Keratinocyte (primary cell): ENCODE measurements around the gene CRYBB1. TPM values are rescaled to one million over a fixed set of nuclear protein-coding genes. Genes with fewer than 3 reads are reported as not detected.

Source experiments
- DNase-seq: peaks from one replicate; pipeline ENCODE4 v3.0.0-alpha.2; 2011; ENCODE audit warnings: low read depth, missing footprints, low spot score
- FAIRE-seq: peaks from 2 replicates; lab custom pipeline; 2011; peaks lifted over from hg19 to GRCh38; lab: Jason Lieb, UNC
- H2AFZ ChIP-seq: 2 replicates; pipeline ENCODE4 v1.6.0; 2012; ENCODE audit warnings: low read length, control low read depth, inconsistent platforms; ENCODE audit not compliant: control insufficient read depth
- H3K27ac ChIP-seq: 2 replicates; pipeline ENCODE4 v1.5.1; 2011; ENCODE audit warnings: low read length; ENCODE audit not compliant: control insufficient read depth, insufficient read depth
- H3K27me3 ChIP-seq: 3 replicates; pipeline ENCODE4 v1.6.0; 2011; ENCODE audit warnings: low read length; ENCODE audit not compliant: control insufficient read depth, insufficient read depth; ENCODE audit errors: extremely low read depth
- H3K36me3 ChIP-seq, 2 experiments: 2 replicates in 1 of 2; 3 replicates in 1 of 2; pipeline ENCODE4 v1.5.1; 2011; ENCODE audit warnings: low read length in 2 of 2, mild to moderate bottlenecking in 1 of 2; ENCODE audit not compliant: control insufficient read depth in 2 of 2, insufficient read depth in 2 of 2; ENCODE audit errors: extremely low read depth in 1 of 2
- H3K4me1 ChIP-seq: 3 replicates; pipeline ENCODE4 v1.5.1; 2011; ENCODE audit warnings: low read length; ENCODE audit not compliant: control insufficient read depth, insufficient read depth; ENCODE audit errors: extremely low read depth
- H3K4me2 ChIP-seq: 3 replicates; pipeline ENCODE4 v1.6.0; 2011; ENCODE audit warnings: low read depth, low read length; ENCODE audit not compliant: control insufficient read depth, insufficient read depth; ENCODE audit errors: extremely low read depth
- H3K4me3 ChIP-seq, 3 experiments: fragments of 200-600 bp in 1 of 3; sonication (generic) in 1 of 3; 2 replicates in 2 of 3; 3 replicates in 1 of 3; pipeline ENCODE4 v1.5.1; 2011 to 2016; ENCODE audit warnings: low read length in 3 of 3, mild to moderate bottlenecking in 3 of 3, control low read depth in 2 of 3, inconsistent platforms in 1 of 3, low read depth in 1 of 3, mixed read lengths in 1 of 3, mixed run types in 1 of 3, moderate library complexity in 1 of 3; ENCODE audit not compliant: control insufficient read depth in 2 of 3, insufficient read depth in 2 of 3; ENCODE audit errors: extremely low read depth in 1 of 3
- H3K79me2 ChIP-seq: 2 replicates; pipeline ENCODE4 v1.6.0; 2012; ENCODE audit warnings: low read length; ENCODE audit not compliant: control insufficient read depth, insufficient read depth
- H3K9ac ChIP-seq: 3 replicates; pipeline ENCODE4 v1.6.0; 2011; ENCODE audit warnings: low read length; ENCODE audit not compliant: control insufficient read depth, insufficient read depth; ENCODE audit errors: extremely low read depth
- H3K9me1 ChIP-seq: 3 replicates; pipeline ENCODE4 v1.6.0; 2011; ENCODE audit warnings: low read length; ENCODE audit not compliant: control insufficient read depth, insufficient read depth; ENCODE audit errors: extremely low read depth
- H3K9me3 ChIP-seq: 2 replicates; pipeline ENCODE4 v1.5.1; 2012; ENCODE audit warnings: low read depth, low read length; ENCODE audit not compliant: control insufficient read depth
- H4K20me1 ChIP-seq: 3 replicates; pipeline ENCODE4 v1.6.0; 2011; ENCODE audit warnings: low read length; ENCODE audit not compliant: control insufficient read depth, insufficient read depth; ENCODE audit errors: extremely low read depth
- EZH2 ChIP-seq: IDR thresholded peaks from one replicate; pipeline ENCODE4 v1.6.1; 2012; ENCODE audit warnings: inconsistent platforms, mild to moderate bottlenecking, low read length, moderate library complexity
- dilution Hi-C: fragments of 300-500 bp; cut with MboI; formaldehyde crosslinking; loops from one replicate; pipeline ENCODE4 v1.7.0; 2020; ENCODE audit warnings: low sequenced_read_pairs; ENCODE audit not compliant: extremely low pct_ligation_motif_present
- polyA plus RNA-seq, 5 experiments: library from polyadenylated mRNA; depleted of rRNA in 3 of 5; stranded (reverse) in 3 of 5; stranded (forward) in 1 of 5; unstranded in 1 of 5; fragments of >200 nt; gene quantifications; 1 replicate in 1 of 5; 2 replicates in 3 of 5; 3 replicates in 1 of 5; pipeline versions ENCODE4 v1.2.1 to v1.2.3, GENCODE V29; 2011 to 2012; ENCODE audit warnings: missing spikeins in 2 of 5, low read depth in 1 of 5, low replicate concordance in 1 of 5
- TF ChIP-seq, protein P1 (sequence below), 3 experiments: IDR thresholded peaks in 1 of 3; conservative IDR thresholded peaks in 1 of 3; optimal IDR thresholded peaks in 1 of 3; 2 replicates in 2 of 3; 3 replicates in 1 of 3; pipeline versions ENCODE3 to v1.5.1; 2011; ENCODE audit warnings: low read length in 3 of 3, mild to moderate bottlenecking in 3 of 3, moderate library complexity in 2 of 3, control low read depth in 1 of 3, inconsistent platforms in 1 of 3; ENCODE audit not compliant: insufficient read depth in 2 of 3; ENCODE audit errors: extremely low read depth in 1 of 3

Gene CRYBB1
- polyA plus RNA-seq, 1 donor (not counting 4 experiments of a cell fraction or from before 2014, with no cell fraction given): not detected

- Histone ChIP-seq H3K27ac (no peak overlapping the region), H3K4me3 (no peak overlapping the region), H3K9me1 (no peaks in the 10 kb centered on the region), H3K36me3 (no peaks in the 10 kb centered on the region), H3K4me2 (no peak overlapping the region), H3K9me3 (no peaks in the 10 kb centered on the region), H4K20me1 (no peaks in the 10 kb centered on the region), H3K79me2 (no peaks in the 10 kb centered on the region), H3K27me3 (peaks cover 16% of the 10 kb centered on the region), H3K4me1 (peaks cover 31% of the 10 kb centered on the region), H3K9ac (no peak overlapping the region), H2AFZ (no peak overlapping the region)
- FAIRE-seq (no peak), DNase-seq (no peak)
- TF ChIP-seq EZH2: no peak
- TF ChIP-seq, protein P1, sequence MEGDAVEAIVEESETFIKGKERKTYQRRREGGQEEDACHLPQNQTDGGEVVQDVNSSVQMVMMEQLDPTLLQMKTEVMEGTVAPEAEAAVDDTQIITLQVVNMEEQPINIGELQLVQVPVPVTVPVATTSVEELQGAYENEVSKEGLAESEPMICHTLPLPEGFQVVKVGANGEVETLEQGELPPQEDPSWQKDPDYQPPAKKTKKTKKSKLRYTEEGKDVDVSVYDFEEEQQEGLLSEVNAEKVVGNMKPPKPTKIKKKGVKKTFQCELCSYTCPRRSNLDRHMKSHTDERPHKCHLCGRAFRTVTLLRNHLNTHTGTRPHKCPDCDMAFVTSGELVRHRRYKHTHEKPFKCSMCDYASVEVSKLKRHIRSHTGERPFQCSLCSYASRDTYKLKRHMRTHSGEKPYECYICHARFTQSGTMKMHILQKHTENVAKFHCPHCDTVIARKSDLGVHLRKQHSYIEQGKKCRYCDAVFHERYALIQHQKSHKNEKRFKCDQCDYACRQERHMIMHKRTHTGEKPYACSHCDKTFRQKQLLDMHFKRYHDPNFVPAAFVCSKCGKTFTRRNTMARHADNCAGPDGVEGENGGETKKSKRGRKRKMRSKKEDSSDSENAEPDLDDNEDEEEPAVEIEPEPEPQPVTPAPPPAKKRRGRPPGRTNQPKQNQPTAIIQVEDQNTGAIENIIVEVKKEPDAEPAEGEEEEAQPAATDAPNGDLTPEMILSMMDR (optimal IDR thresholded peaks at IDR 0.05 in 1 of 3, IDR thresholded peaks at IDR 0.05 in 1 of 3, conservative IDR thresholded peaks at IDR 0.05 in 1 of 3; ENCODE audit: extremely low read depth in 1 of 3, insufficient read depth in 2 of 3, low read length in 3 of 3): no peak
- dilution Hi-C loops: no loop called here
Observed at GRCh38 chr22:26662160-26662559, 44.3 kb upstream of the CRYBB1 start.

DNA sequence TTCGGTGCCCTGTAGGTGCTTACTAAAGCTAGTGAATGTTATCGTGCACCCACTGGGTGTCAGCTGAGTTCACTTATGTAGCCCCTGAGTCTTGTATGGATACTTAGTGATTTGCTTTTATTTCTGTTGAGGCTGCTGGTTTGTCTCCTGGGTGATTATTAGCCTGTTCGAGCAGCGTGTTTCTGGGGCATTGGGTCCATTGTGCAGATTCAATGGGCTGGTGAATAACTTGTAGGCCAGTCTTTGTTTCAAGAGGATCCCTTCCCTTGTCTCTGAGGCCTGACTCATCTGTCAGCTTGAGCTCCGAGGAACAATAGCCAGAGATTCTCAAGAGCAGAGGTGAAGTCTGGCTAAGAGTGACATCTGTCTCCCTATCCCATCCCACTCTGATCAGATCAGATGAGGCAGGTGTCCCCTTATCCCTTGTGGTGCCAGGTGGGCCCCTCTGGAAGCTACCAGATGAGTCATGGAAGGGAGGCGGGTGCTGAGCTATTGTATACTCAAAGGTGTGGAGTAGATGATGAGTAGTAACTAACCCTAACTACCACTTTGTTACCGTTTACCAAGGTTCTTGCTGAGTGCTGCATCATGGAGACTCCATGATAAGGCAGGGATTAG lies 43.2 kb upstream of the CRYBB1 start:
- Histone ChIP-seq H3K79me2 (no peaks in the 10 kb centered on the region), H3K9me1 (no peaks in the 10 kb centered on the region), H3K36me3 (no peaks in the 10 kb centered on the region), H3K27ac (no peak overlapping the region), H3K27me3 (peaks cover 26% of the 10 kb centered on the region), H3K9me3 (no peaks in the 10 kb centered on the region), H4K20me1 (no peaks in the 10 kb centered on the region), H3K9ac (no peak overlapping the region), H3K4me2 (no peak overlapping the region), H2AFZ (no peak overlapping the region), H3K4me3 (no peak overlapping the region), H3K4me1 (peaks cover 29% of the 10 kb centered on the region)
- TF ChIP-seq, protein P1 (optimal IDR thresholded peaks at IDR 0.05 in 1 of 3, IDR thresholded peaks at IDR 0.05 in 1 of 3, conservative IDR thresholded peaks at IDR 0.05 in 1 of 3; ENCODE audit: extremely low read depth in 1 of 3, insufficient read depth in 2 of 3, low read length in 3 of 3): no peak
- TF ChIP-seq EZH2: no peak
- no peak for FAIRE-seq
- DNase-seq: no peak
- dilution Hi-C loops: no loop called here
